Liver (tissue), 9 donors: Measurements from ENCODE around the gene UBTD1. TPM values are rescaled to one million over a fixed set of nuclear protein-coding genes. Genes with fewer than 3 reads are reported as not detected.

Source experiments
- DNase-seq: peaks from one replicate; pipeline ENCODE4 v3.0.0-alpha.2; 2017; ENCODE audit warnings: low spot score
- H3K27ac ChIP-seq, 2 donors: one replicate each; pipeline ENCODE4 v1.7.0; 2013; ENCODE audit warnings: inconsistent platforms in 2 of 2, low read length in 2 of 2, control low read depth in 1 of 2, low read depth in 1 of 2, mild to moderate bottlenecking in 1 of 2
- H3K27me3 ChIP-seq, 4 donors: one replicate each; pipeline versions ENCODE4 v1.6.1 to v1.7.0; 2013; ENCODE audit warnings: low read length in 3 of 4, inconsistent platforms in 1 of 4, mild to moderate bottlenecking in 1 of 4, moderate library complexity in 1 of 4; ENCODE audit not compliant: control insufficient read depth in 4 of 4, insufficient read depth in 4 of 4
- H3K36me3 ChIP-seq, 4 donors: one replicate each; pipeline versions ENCODE4 v1.6.1 to v1.7.0; 2013; ENCODE audit warnings: low read length in 3 of 4, mild to moderate bottlenecking in 3 of 4, low read depth in 1 of 4, moderate library complexity in 1 of 4; ENCODE audit not compliant: control insufficient read depth in 4 of 4, insufficient read depth in 3 of 4
- H3K4me1 ChIP-seq, 4 donors: one replicate each; pipeline versions ENCODE4 v1.6.1 to v1.7.0; 2013; ENCODE audit warnings: low read length in 3 of 4, mild to moderate bottlenecking in 3 of 4, moderate library complexity in 1 of 4; ENCODE audit not compliant: control insufficient read depth in 4 of 4, insufficient read depth in 4 of 4
- H3K4me3 ChIP-seq, 3 donors: one replicate each; pipeline versions ENCODE4 v1.6.1 to v1.7.0; 2013; ENCODE audit warnings: low read length in 3 of 3, control low read depth in 1 of 3, low read depth in 1 of 3, mild to moderate bottlenecking in 1 of 3
- H3K9ac ChIP-seq, 2 donors: one replicate each; pipeline ENCODE4 v1.7.0; 2013; ENCODE audit warnings: low read length in 2 of 2, mild to moderate bottlenecking in 2 of 2, moderate library complexity in 2 of 2, control low read depth in 1 of 2, low read depth in 1 of 2
- H3K9me3 ChIP-seq, 4 donors: one replicate each; pipeline versions ENCODE4 v1.6.1 to v1.7.0; 2013; ENCODE audit warnings: low read length in 3 of 4; ENCODE audit not compliant: control insufficient read depth in 4 of 4
- ATF3 ChIP-seq: IDR thresholded peaks from 2 replicates; pipeline ENCODE4 v1.6.1; 2016; ENCODE audit warnings: antibody characterized with exemption
- EGR1 ChIP-seq, 2 donors: IDR thresholded peaks; 2 replicates each; pipeline ENCODE4 v1.6.1; 2016 to 2018; ENCODE audit warnings: antibody characterized with exemption in 2 of 2, low read depth in 2 of 2
- FOXA1 ChIP-seq: IDR thresholded peaks from 2 replicates; pipeline ENCODE4 v1.6.1; 2016; ENCODE audit warnings: antibody characterized with exemption
- FOXA2 ChIP-seq: IDR thresholded peaks from 2 replicates; pipeline ENCODE4 v1.6.1; 2016; ENCODE audit warnings: antibody characterized with exemption
- GABPA ChIP-seq, 2 donors: IDR thresholded peaks in 1 of 2; conservative IDR thresholded peaks in 1 of 2; 2 replicates each; pipeline ENCODE4 v1.6.1; 2016; ENCODE audit warnings: antibody characterized with exemption in 2 of 2, mild to moderate bottlenecking in 1 of 2, moderate library complexity in 1 of 2
- HNF4A ChIP-seq, 2 donors: conservative IDR thresholded peaks; 2 replicates each; pipeline ENCODE4 v1.6.1; 2016; ENCODE audit warnings: antibody characterized with exemption in 2 of 2, mild to moderate bottlenecking in 2 of 2
- HNF4G ChIP-seq: IDR thresholded peaks from 2 replicates; pipeline ENCODE4 v1.6.1; 2016; ENCODE audit warnings: antibody characterized with exemption
- JUND ChIP-seq, 2 donors: IDR thresholded peaks; 2 replicates each; pipeline ENCODE4 v1.6.1; 2016; ENCODE audit warnings: antibody characterized with exemption in 2 of 2
- MAX ChIP-seq: IDR thresholded peaks from 2 replicates; pipeline ENCODE4 v1.6.1; 2016; ENCODE audit warnings: antibody characterized with exemption
- NR2F2 ChIP-seq: IDR thresholded peaks from 2 replicates; pipeline ENCODE4 v1.6.1; 2016; ENCODE audit warnings: antibody characterized with exemption
- RAD21 ChIP-seq, 2 donors: IDR thresholded peaks; 2 replicates each; pipeline ENCODE4 v1.6.1; 2016; ENCODE audit warnings: antibody characterized with exemption in 2 of 2, mild to moderate bottlenecking in 2 of 2
- RXRA ChIP-seq, 2 donors: IDR thresholded peaks; 2 replicates each; pipeline ENCODE4 v1.6.1; 2017 to 2018; ENCODE audit warnings: antibody characterized with exemption in 2 of 2, mild to moderate bottlenecking in 1 of 2
- SP1 ChIP-seq: IDR thresholded peaks from 2 replicates; pipeline ENCODE4 v1.6.1; 2018; ENCODE audit warnings: antibody characterized with exemption, mild to moderate bottlenecking
- TAF1 ChIP-seq: conservative IDR thresholded peaks from 2 replicates; pipeline ENCODE4 v1.6.1; 2016; ENCODE audit warnings: antibody characterized with exemption, mild to moderate bottlenecking
- YY1 ChIP-seq: IDR thresholded peaks from 2 replicates; pipeline ENCODE4 v1.6.1; 2016; ENCODE audit warnings: antibody characterized with exemption, mild to moderate bottlenecking
- WGBS: extraction: QIAGEN DNeasy Blood & Tissue Kit; methylation state at CpG from one replicate; pipeline ENCODE4 v1.1.7; 2013; 5-methylcytosine and 5-hydroxymethylcytosine counted together
- polyA plus RNA-seq, 2 donors: library from polyadenylated mRNA; stranded (reverse) in 1 of 2; unstranded in 1 of 2; fragments of 200-250 nt in 1 of 2; fragments of >200 nt in 1 of 2; fragmentation: Nextera tagmentation in 1 of 2; extraction: Ambion mirVana in 1 of 2; gene quantifications; one replicate each; pipeline versions ENCODE4 v1.2.1 to v1.2.3, GENCODE V29; 2013 to 2015
- total RNA-seq, 2 donors: library from RNA; depleted of rRNA; stranded (reverse); fragments of >200 nt; gene quantifications; one replicate each; pipeline ENCODE4 v1.2.3, GENCODE V29; 2014
- TF ChIP-seq, protein P1 (sequence below): fragments of 150-350 bp; IDR thresholded peaks from 2 replicates; pipeline ENCODE4 v1.5.1; 2017; ENCODE audit warnings: improper control_type of control experiment, low read depth, low read length; ENCODE audit not compliant: missing input control
- TF ChIP-seq, protein P2 (sequence below): IDR thresholded peaks from 2 replicates; pipeline ENCODE4 v1.6.1; 2016; ENCODE audit warnings: antibody characterized with exemption
- TF ChIP-seq, protein P3 (sequence below): IDR thresholded peaks from 2 replicates; pipeline ENCODE4 v1.6.1; 2016; ENCODE audit warnings: antibody characterized with exemption, mild to moderate bottlenecking
- donor health status: healthy.
- donor health status: healthy.
- donor health status: healthy.
- donor health status: healthy.
- donor health status: healthy.

UBTD1 gene
- total and polyA plus RNA-seq, 4 donors, result 2.7 to 11.0 (median 9.3) TPM

GRCh38 chr10:97529685-97530465 lies 31.2 kb downstream of the UBTD1 start (continued):
- TF ChIP-seq, protein P1, sequence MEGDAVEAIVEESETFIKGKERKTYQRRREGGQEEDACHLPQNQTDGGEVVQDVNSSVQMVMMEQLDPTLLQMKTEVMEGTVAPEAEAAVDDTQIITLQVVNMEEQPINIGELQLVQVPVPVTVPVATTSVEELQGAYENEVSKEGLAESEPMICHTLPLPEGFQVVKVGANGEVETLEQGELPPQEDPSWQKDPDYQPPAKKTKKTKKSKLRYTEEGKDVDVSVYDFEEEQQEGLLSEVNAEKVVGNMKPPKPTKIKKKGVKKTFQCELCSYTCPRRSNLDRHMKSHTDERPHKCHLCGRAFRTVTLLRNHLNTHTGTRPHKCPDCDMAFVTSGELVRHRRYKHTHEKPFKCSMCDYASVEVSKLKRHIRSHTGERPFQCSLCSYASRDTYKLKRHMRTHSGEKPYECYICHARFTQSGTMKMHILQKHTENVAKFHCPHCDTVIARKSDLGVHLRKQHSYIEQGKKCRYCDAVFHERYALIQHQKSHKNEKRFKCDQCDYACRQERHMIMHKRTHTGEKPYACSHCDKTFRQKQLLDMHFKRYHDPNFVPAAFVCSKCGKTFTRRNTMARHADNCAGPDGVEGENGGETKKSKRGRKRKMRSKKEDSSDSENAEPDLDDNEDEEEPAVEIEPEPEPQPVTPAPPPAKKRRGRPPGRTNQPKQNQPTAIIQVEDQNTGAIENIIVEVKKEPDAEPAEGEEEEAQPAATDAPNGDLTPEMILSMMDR, result no peak
- no peak for TF ChIP-seq NR2F2
- TF ChIP-seq GABPA (IDR thresholded peaks at IDR 0.05 in 1 of 2, conservative IDR thresholded peaks at IDR 0.05 in 1 of 2), result no peak
- no peak for TF ChIP-seq SP1
- TF ChIP-seq RAD21 (IDR thresholded peaks at IDR 0.05), result no peak
- TF ChIP-seq, protein P2, sequence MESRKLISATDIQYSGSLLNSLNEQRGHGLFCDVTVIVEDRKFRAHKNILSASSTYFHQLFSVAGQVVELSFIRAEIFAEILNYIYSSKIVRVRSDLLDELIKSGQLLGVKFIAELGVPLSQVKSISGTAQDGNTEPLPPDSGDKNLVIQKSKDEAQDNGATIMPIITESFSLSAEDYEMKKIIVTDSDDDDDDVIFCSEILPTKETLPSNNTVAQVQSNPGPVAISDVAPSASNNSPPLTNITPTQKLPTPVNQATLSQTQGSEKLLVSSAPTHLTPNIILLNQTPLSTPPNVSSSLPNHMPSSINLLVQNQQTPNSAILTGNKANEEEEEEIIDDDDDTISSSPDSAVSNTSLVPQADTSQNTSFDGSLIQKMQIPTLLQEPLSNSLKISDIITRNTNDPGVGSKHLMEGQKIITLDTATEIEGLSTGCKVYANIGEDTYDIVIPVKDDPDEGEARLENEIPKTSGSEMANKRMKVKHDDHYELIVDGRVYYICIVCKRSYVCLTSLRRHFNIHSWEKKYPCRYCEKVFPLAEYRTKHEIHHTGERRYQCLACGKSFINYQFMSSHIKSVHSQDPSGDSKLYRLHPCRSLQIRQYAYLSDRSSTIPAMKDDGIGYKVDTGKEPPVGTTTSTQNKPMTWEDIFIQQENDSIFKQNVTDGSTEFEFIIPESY, result no peak
- TF ChIP-seq EGR1 (IDR thresholded peaks at IDR 0.05; ENCODE audit: low read depth in 2 of 2), result no peak

GRCh38 chr10:97531401-97531986 lies 32.8 kb downstream of the UBTD1 start:
- 96% methylated on average over 10 of the region's 10 CpGs for WGBS
- Histone ChIP-seq H3K27ac (no peak overlapping the region), H3K9me3 (no peaks in the 10 kb centered on the region), H3K36me3 (no peaks in the 10 kb centered on the region), H3K4me3 (no peak overlapping the region), H3K27me3 (no peaks in the 10 kb centered on the region), H3K9ac (no peak overlapping the region), H3K4me1 (no peaks in the 10 kb centered on the region)
- TF ChIP-seq RAD21 (IDR thresholded peaks at IDR 0.05) (no peak), JUND (IDR thresholded peaks at IDR 0.05) (no peak), YY1 (no peak), NR2F2 (no peak), EGR1 (IDR thresholded peaks at IDR 0.05; ENCODE audit: low read depth in 2 of 2) (no peak), HNF4A (conservative IDR thresholded peaks at IDR 0.05) (no peak), FOXA1 (no peak), MAX (no peak), HNF4G (no peak), SP1 (no peak), GABPA (IDR thresholded peaks at IDR 0.05 in 1 of 2, conservative IDR thresholded peaks at IDR 0.05 in 1 of 2) (no peak), TAF1 (no peak), RXRA (IDR thresholded peaks at IDR 0.05) (no peak), FOXA2 (no peak), ATF3 (no peak)
- TF ChIP-seq, protein P1, result no peak
- TF ChIP-seq, protein P3, sequence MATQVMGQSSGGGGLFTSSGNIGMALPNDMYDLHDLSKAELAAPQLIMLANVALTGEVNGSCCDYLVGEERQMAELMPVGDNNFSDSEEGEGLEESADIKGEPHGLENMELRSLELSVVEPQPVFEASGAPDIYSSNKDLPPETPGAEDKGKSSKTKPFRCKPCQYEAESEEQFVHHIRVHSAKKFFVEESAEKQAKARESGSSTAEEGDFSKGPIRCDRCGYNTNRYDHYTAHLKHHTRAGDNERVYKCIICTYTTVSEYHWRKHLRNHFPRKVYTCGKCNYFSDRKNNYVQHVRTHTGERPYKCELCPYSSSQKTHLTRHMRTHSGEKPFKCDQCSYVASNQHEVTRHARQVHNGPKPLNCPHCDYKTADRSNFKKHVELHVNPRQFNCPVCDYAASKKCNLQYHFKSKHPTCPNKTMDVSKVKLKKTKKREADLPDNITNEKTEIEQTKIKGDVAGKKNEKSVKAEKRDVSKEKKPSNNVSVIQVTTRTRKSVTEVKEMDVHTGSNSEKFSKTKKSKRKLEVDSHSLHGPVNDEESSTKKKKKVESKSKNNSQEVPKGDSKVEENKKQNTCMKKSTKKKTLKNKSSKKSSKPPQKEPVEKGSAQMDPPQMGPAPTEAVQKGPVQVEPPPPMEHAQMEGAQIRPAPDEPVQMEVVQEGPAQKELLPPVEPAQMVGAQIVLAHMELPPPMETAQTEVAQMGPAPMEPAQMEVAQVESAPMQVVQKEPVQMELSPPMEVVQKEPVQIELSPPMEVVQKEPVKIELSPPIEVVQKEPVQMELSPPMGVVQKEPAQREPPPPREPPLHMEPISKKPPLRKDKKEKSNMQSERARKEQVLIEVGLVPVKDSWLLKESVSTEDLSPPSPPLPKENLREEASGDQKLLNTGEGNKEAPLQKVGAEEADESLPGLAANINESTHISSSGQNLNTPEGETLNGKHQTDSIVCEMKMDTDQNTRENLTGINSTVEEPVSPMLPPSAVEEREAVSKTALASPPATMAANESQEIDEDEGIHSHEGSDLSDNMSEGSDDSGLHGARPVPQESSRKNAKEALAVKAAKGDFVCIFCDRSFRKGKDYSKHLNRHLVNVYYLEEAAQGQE, result no peak
- TF ChIP-seq, protein P2, result no peak
- DNase-seq, result no peak
